ENCODE measurements around the gene CHAT.

- TF ChIP-seq POLR2AphosphoS5 (IDR thresholded peaks at IDR 0.05; ENCODE audit: low read depth, low read length): no peak
- TF ChIP-seq, protein P1, sequence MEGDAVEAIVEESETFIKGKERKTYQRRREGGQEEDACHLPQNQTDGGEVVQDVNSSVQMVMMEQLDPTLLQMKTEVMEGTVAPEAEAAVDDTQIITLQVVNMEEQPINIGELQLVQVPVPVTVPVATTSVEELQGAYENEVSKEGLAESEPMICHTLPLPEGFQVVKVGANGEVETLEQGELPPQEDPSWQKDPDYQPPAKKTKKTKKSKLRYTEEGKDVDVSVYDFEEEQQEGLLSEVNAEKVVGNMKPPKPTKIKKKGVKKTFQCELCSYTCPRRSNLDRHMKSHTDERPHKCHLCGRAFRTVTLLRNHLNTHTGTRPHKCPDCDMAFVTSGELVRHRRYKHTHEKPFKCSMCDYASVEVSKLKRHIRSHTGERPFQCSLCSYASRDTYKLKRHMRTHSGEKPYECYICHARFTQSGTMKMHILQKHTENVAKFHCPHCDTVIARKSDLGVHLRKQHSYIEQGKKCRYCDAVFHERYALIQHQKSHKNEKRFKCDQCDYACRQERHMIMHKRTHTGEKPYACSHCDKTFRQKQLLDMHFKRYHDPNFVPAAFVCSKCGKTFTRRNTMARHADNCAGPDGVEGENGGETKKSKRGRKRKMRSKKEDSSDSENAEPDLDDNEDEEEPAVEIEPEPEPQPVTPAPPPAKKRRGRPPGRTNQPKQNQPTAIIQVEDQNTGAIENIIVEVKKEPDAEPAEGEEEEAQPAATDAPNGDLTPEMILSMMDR (IDR thresholded peaks at IDR 0.05): no peak
- TF ChIP-seq TCF7L2 (IDR thresholded peaks at IDR 0.05; ENCODE audit: low read depth, low read length): no peak
- no peak for TF ChIP-seq SIN3A (IDR thresholded peaks at IDR 0.05; ENCODE audit: borderline replicate concordance, insufficient read depth, low read depth, low read length)
Measured at GRCh38 chr10:49629431-49629881, 15.6 kb downstream of the CHAT start.

All from Panc1 (cell line).